ENCODE data around the gene CFDP1.

CFDP1 gene

GRCh38 chr16:75379911-75380847, 53.1 kb downstream of the CFDP1 start:
- Histone ChIP-seq H3K4me1 (ENCODE audit: control insufficient read depth, insufficient read depth, low read length) (peaks cover 7% of the 10 kb centered on the region; the same call in 1 of the 2 replicates), H3K27me3 (ENCODE audit: control insufficient read depth, insufficient read depth, low read length) (no peaks in the 10 kb centered on the region), H3K9me3 (ENCODE audit: control insufficient read depth, insufficient read depth, low read depth, low read length) (no peaks in the 10 kb centered on the region), H3K27ac (ENCODE audit: low read depth, low read length) (no peak overlapping the region), H3K9ac (ENCODE audit: low read length) (no peak overlapping the region), H3K4me3 (ENCODE audit: low read depth, low read length) (no peak overlapping the region), H3K36me3 (ENCODE audit: control insufficient read depth, insufficient read depth, low read length) (peaks cover 16% of the 10 kb centered on the region)

DNA sequence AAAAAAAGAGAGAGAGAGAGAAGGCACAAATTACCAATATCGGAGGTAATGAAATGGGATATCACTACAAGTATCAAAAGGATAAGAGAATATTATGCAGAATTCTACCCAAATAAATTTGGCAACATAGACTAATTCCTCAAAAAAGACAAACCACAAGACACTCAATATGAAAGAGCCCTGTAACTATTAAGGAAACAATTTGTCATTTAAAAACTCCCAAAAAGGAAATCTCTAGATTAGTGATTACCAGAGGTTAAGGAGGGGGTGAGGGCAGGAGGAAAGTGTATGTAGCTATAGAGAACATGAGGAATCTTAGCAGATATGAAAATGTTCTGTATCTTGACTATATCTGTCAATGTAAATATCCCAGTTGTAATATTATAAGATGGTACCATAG, 54.0 kb downstream of the CFDP1 start:
- H3K9me3 ChIP-seq (ENCODE audit: control insufficient read depth, insufficient read depth, low read depth, low read length) = no peaks in the 10 kb centered on the region
- H3K27me3 ChIP-seq (ENCODE audit: control insufficient read depth, insufficient read depth, low read length) = no peaks in the 10 kb centered on the region
- H3K27ac ChIP-seq (ENCODE audit: low read depth, low read length) = no peak overlapping the region
- peaks cover 7% of the 10 kb centered on the region; the same call in 1 of the 2 replicates for H3K4me1 ChIP-seq (ENCODE audit: control insufficient read depth, insufficient read depth, low read length)
- H3K4me3 ChIP-seq (ENCODE audit: low read depth, low read length) = no peak overlapping the region
- no peak overlapping the region for H3K9ac ChIP-seq (ENCODE audit: low read length)
- peaks cover 16% of the 10 kb centered on the region for H3K36me3 ChIP-seq (ENCODE audit: control insufficient read depth, insufficient read depth, low read length)

GRCh38 chr16:75378616-75379015, 54.7 kb downstream of the CFDP1 start:
- no peak overlapping the region for H3K27ac ChIP-seq (ENCODE audit: low read depth, low read length)
- H3K27me3 ChIP-seq (ENCODE audit: control insufficient read depth, insufficient read depth, low read length) = no peaks in the 10 kb centered on the region
- H3K9me3 ChIP-seq (ENCODE audit: control insufficient read depth, insufficient read depth, low read depth, low read length) = no peaks in the 10 kb centered on the region
- peaks cover 7% of the 10 kb centered on the region; the same call in 1 of the 2 replicates for H3K4me1 ChIP-seq (ENCODE audit: control insufficient read depth, insufficient read depth, low read length)
- no peak overlapping the region for H3K9ac ChIP-seq (ENCODE audit: low read length)
- H3K36me3 ChIP-seq (ENCODE audit: control insufficient read depth, insufficient read depth, low read length) = peaks cover 16% of the 10 kb centered on the region
- no peak overlapping the region for H3K4me3 ChIP-seq (ENCODE audit: low read depth, low read length)

DNA sequence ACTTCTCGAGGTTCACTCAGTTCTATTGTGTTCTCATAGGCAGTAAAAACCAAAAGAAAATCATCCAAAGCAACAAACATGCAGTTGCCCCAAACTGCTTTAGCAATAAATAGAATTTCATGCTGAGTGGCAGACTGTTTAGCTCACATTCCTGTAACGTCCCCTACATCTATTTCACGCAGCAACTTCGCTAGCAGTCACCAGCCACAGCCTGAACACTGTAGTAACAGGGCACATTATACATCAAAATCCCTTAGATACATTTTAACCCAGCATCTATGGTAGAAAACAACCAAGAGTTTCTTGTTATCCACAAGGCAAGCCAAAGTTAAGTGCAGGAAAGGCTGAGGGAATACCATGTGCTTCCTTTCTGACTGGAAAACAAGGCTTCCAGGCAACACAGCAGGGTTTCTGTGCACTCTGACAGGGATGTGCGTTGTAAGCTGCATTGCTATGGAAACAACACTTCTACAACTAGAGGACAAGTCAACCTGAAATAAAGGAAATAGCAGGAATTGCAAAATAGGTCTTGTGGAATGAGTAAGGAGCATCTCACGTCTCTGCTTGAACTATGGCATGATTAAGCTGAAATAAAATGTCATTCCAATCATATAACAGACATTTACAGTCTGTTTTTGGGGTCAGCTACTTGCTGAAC, 55.4 kb downstream of the CFDP1 start:
- no peak overlapping the region for H3K9ac ChIP-seq (ENCODE audit: low read length)
- no peak overlapping the region for H3K27ac ChIP-seq (ENCODE audit: low read depth, low read length)
- no peak overlapping the region for H3K4me3 ChIP-seq (ENCODE audit: low read depth, low read length)

DNA sequence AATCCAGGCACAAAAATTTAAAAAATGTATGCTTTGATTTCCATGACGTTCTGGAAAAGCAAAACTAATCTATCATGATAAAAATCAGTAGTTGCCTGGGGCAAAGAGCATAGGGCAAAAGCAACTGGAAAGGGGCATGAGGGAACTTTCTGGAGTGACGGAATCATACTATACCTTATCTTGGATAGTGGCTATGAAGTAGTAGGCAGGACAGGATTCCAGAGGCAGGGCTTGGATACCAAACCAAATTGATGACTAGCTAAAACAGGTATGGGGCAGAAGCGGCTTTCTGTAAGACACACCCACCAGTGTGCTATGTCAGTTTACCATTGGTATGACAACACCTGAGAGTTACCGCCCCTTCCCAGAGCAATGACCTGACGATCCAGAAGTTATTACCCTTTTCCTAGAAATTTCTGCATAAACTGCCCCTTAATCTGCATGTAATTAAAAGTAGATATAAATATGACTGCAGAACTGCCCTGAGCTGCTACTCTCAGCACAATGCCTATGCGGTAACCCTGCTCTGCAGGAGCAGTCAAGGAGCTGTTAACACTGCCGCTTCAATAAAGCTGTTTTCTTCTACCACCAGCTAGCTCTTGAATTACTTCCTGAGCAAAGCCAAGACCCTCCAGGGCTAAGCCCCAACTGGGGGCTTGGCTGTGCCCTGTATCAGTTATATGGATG, 56.7 kb downstream of the CFDP1 start:
- H3K27me3 ChIP-seq (ENCODE audit: control insufficient read depth, insufficient read depth, low read length) = no peaks in the 10 kb centered on the region
- peaks cover 7% of the 10 kb centered on the region; the same call in 1 of the 2 replicates for H3K4me1 ChIP-seq (ENCODE audit: control insufficient read depth, insufficient read depth, low read length)
- H3K36me3 ChIP-seq (ENCODE audit: control insufficient read depth, insufficient read depth, low read length) = peaks cover 7% of the 10 kb centered on the region; the same call in 1 of the 2 replicates
- H3K9me3 ChIP-seq (ENCODE audit: control insufficient read depth, insufficient read depth, low read depth, low read length) = no peaks in the 10 kb centered on the region
- no peak overlapping the region for H3K4me3 ChIP-seq (ENCODE audit: low read depth, low read length)
- H3K9ac ChIP-seq (ENCODE audit: low read length) = no peak overlapping the region
- no peak overlapping the region for H3K27ac ChIP-seq (ENCODE audit: low read depth, low read length)

More for the DNA sequence above, 55.4 kb downstream of the CFDP1 start:
- Histone ChIP-seq H3K36me3 (ENCODE audit: control insufficient read depth, insufficient read depth, low read length) (peaks cover 15% of the 10 kb centered on the region), H3K4me1 (ENCODE audit: control insufficient read depth, insufficient read depth, low read length) (peaks cover 7% of the 10 kb centered on the region; the same call in 1 of the 2 replicates), H3K9me3 (ENCODE audit: control insufficient read depth, insufficient read depth, low read depth, low read length) (no peaks in the 10 kb centered on the region), H3K27me3 (ENCODE audit: control insufficient read depth, insufficient read depth, low read length) (no peaks in the 10 kb centered on the region)

GRCh38 chr16:75374388-75374787, 58.9 kb downstream of the CFDP1 start:
- Histone ChIP-seq H3K9me3 (ENCODE audit: control insufficient read depth, insufficient read depth, low read depth, low read length) (no peaks in the 10 kb centered on the region), H3K27me3 (ENCODE audit: control insufficient read depth, insufficient read depth, low read length) (no peaks in the 10 kb centered on the region), H3K4me1 (ENCODE audit: control insufficient read depth, insufficient read depth, low read length) (peaks cover 7% of the 10 kb centered on the region; the same call in 1 of the 2 replicates), H3K36me3 (ENCODE audit: control insufficient read depth, insufficient read depth, low read length) (peaks cover 6% of the 10 kb centered on the region), H3K4me3 (ENCODE audit: low read depth, low read length) (no peak overlapping the region), H3K27ac (ENCODE audit: low read depth, low read length) (no peak overlapping the region), H3K9ac (ENCODE audit: low read length) (no peak overlapping the region)

- no peak overlapping the region for H3K4me3 ChIP-seq (ENCODE audit: low read depth, low read length)
- no peak overlapping the region for H3K27ac ChIP-seq (ENCODE audit: low read depth, low read length)
- no peaks in the 10 kb centered on the region for H3K27me3 ChIP-seq (ENCODE audit: control insufficient read depth, insufficient read depth, low read length)
- peaks cover 4% of the 10 kb centered on the region; the same call in 1 of the 2 replicates for H3K4me1 ChIP-seq (ENCODE audit: control insufficient read depth, insufficient read depth, low read length)
- H3K36me3 ChIP-seq (ENCODE audit: control insufficient read depth, insufficient read depth, low read length) = peaks cover 8% of the 10 kb centered on the region; the same call in 1 of the 2 replicates
- no peaks in the 10 kb centered on the region for H3K9me3 ChIP-seq (ENCODE audit: control insufficient read depth, insufficient read depth, low read depth, low read length)
- no peak overlapping the region for H3K9ac ChIP-seq (ENCODE audit: low read length)
Measured at GRCh38 chr16:75372236-75372856, 61.0 kb downstream of the CFDP1 start.

GRCh38 chr16:75371171-75371570, 62.1 kb downstream of the CFDP1 start:
- no peaks in the 10 kb centered on the region for H3K27me3 ChIP-seq (ENCODE audit: control insufficient read depth, insufficient read depth, low read length)
- no peak overlapping the region for H3K4me3 ChIP-seq (ENCODE audit: low read depth, low read length)
- H3K27ac ChIP-seq (ENCODE audit: low read depth, low read length) = no peak overlapping the region
- no peaks in the 10 kb centered on the region for H3K9me3 ChIP-seq (ENCODE audit: control insufficient read depth, insufficient read depth, low read depth, low read length)
- no peaks in the 10 kb centered on the region for H3K4me1 ChIP-seq (ENCODE audit: control insufficient read depth, insufficient read depth, low read length)
- no peak overlapping the region for H3K9ac ChIP-seq (ENCODE audit: low read length)
- peaks cover 11% of the 10 kb centered on the region; the same call in 1 of the 2 replicates for H3K36me3 ChIP-seq (ENCODE audit: control insufficient read depth, insufficient read depth, low read length)

GRCh38 chr16:75364286-75364791, 69.0 kb downstream of the CFDP1 start:
- Histone ChIP-seq H3K9me3 (ENCODE audit: control insufficient read depth, insufficient read depth, low read depth, low read length) (no peaks in the 10 kb centered on the region), H3K36me3 (ENCODE audit: control insufficient read depth, insufficient read depth, low read length) (peaks cover 23% of the 10 kb centered on the region), H3K4me3 (ENCODE audit: low read depth, low read length) (no peak overlapping the region), H3K4me1 (ENCODE audit: control insufficient read depth, insufficient read depth, low read length) (no peaks in the 10 kb centered on the region), H3K9ac (ENCODE audit: low read length) (no peak overlapping the region), H3K27me3 (ENCODE audit: control insufficient read depth, insufficient read depth, low read length) (no peaks in the 10 kb centered on the region), H3K27ac (ENCODE audit: low read depth, low read length) (no peak overlapping the region)

DNA sequence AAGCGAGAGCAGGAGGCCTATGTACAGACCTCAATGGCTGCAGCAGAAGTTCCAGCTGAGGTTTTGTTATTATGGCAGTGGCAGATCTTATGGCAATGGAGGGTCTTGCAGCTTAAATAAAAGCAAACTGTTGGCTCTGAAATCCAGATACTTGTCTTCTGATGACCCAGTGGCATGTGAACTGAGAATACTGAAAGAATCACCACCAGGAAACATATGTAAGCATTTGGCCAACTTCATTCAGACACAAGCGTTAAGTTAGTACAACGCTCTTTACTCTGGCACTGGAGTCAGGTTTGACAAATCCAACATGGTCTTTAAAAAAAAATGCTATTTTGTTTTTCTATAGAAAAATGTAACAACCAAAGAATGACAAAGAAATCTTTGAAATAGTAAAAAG, 70.5 kb downstream of the CFDP1 start:
- no peak overlapping the region for H3K9ac ChIP-seq (ENCODE audit: low read length)
- no peak overlapping the region for H3K27ac ChIP-seq (ENCODE audit: low read depth, low read length)
- no peaks in the 10 kb centered on the region for H3K27me3 ChIP-seq (ENCODE audit: control insufficient read depth, insufficient read depth, low read length)
- peaks cover 19% of the 10 kb centered on the region for H3K36me3 ChIP-seq (ENCODE audit: control insufficient read depth, insufficient read depth, low read length)
- no peak overlapping the region for H3K4me3 ChIP-seq (ENCODE audit: low read depth, low read length)
- H3K4me1 ChIP-seq (ENCODE audit: control insufficient read depth, insufficient read depth, low read length) = no peaks in the 10 kb centered on the region
- no peaks in the 10 kb centered on the region for H3K9me3 ChIP-seq (ENCODE audit: control insufficient read depth, insufficient read depth, low read depth, low read length)
